PFSK-1 (cell line): ENCODE results near the gene MFRP.

Source experiments
- POLR2AphosphoS5 ChIP-seq: IDR thresholded peaks from 2 replicates; pipeline ENCODE4 v1.6.1; 2012; ENCODE audit warnings: low read depth, mild to moderate bottlenecking, control low read depth, low read length, moderate library complexity
- TF ChIP-seq, protein P1 (sequence below), 2 experiments: IDR thresholded peaks; 2 replicates each; pipeline versions ENCODE4 v1.6.1 to v1.8.0; 2011 to 2012; ENCODE audit warnings: low read depth in 2 of 2, low read length in 2 of 2, control low read depth in 1 of 2, inconsistent platforms in 1 of 2, mild to moderate bottlenecking in 1 of 2, moderate library complexity in 1 of 2; ENCODE audit not compliant: insufficient read depth in 1 of 2

DNA sequence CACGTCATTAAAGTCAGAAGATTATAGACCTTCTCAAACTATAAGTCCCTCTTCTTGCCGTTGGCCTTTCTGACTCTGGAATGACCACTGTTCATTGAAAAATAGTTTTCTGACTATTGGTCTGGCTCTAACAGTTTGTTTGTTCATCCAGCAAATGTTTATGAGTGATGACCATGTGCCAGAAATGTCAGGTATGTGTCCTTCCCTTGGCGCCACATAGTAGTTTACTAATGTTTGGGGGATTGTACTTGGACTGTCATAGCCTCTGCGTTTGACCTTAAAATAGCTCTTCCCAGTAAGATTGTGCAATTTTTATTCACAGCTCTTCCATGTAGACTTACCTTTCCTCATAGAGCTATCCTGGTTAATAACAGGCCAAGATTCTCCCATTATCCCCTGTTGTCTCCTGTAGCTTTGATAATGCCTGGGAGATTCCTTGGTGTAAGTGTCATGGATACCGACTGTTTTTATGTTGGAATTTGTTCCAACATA, 43.2 kb downstream of the MFRP start:
- TF ChIP-seq POLR2AphosphoS5: no peak
- TF ChIP-seq, protein P1, sequence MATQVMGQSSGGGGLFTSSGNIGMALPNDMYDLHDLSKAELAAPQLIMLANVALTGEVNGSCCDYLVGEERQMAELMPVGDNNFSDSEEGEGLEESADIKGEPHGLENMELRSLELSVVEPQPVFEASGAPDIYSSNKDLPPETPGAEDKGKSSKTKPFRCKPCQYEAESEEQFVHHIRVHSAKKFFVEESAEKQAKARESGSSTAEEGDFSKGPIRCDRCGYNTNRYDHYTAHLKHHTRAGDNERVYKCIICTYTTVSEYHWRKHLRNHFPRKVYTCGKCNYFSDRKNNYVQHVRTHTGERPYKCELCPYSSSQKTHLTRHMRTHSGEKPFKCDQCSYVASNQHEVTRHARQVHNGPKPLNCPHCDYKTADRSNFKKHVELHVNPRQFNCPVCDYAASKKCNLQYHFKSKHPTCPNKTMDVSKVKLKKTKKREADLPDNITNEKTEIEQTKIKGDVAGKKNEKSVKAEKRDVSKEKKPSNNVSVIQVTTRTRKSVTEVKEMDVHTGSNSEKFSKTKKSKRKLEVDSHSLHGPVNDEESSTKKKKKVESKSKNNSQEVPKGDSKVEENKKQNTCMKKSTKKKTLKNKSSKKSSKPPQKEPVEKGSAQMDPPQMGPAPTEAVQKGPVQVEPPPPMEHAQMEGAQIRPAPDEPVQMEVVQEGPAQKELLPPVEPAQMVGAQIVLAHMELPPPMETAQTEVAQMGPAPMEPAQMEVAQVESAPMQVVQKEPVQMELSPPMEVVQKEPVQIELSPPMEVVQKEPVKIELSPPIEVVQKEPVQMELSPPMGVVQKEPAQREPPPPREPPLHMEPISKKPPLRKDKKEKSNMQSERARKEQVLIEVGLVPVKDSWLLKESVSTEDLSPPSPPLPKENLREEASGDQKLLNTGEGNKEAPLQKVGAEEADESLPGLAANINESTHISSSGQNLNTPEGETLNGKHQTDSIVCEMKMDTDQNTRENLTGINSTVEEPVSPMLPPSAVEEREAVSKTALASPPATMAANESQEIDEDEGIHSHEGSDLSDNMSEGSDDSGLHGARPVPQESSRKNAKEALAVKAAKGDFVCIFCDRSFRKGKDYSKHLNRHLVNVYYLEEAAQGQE (IDR thresholded peaks at IDR 0.05; ENCODE audit: insufficient read depth in 1 of 2, low read depth in 2 of 2, low read length in 2 of 2): no peak
